LNCaP clone FGC (cell line): ENCODE measurements around the gene PDE4D.
"Not testable (repeated sequence)": the region's sequence is repeated elsewhere in the genome, so short reads cannot be mapped to it uniquely, and the experiment has no call there.

Experiments used
- DNase-seq: peaks from one replicate; pipeline ENCODE4 v3.0.0-alpha.2; 2011; ENCODE audit warnings: low read depth
- H3K4me3 ChIP-seq: 2 replicates; pipeline ENCODE4 v1.5.1; 2011; ENCODE audit warnings: mild to moderate bottlenecking, low read depth, low read length, control low read depth
- CTCF ChIP-seq: IDR thresholded peaks from 2 replicates; pipeline ENCODE4 v1.5.1; 2012; ENCODE audit warnings: mild to moderate bottlenecking; ENCODE audit not compliant: control insufficient read depth, insufficient read depth; ENCODE audit errors: extremely low read depth

Gene PDE4D

GRCh38 chr5:59575648-59576445, 317.7 kb downstream of the PDE4D start:
- no peak for DNase-seq

GRCh38 chr5:59573509-59573908, 320.0 kb downstream of the PDE4D start:
- DNase-seq, H3K4me3 ChIP-seq: not testable (repeated sequence)

More at GRCh38 chr5:59575648-59576445, 317.7 kb downstream of the PDE4D start:
- no peak overlapping the region for H3K4me3 ChIP-seq
- no peak for TF ChIP-seq CTCF

- TF ChIP-seq CTCF = no peak
- H3K4me3 ChIP-seq = no peak overlapping the region
- DNase-seq = no peak
Observed at GRCh38 chr5:59571067-59571466, 322.5 kb downstream of the PDE4D start.

GRCh38 chr5:59569608-59570334, 323.8 kb downstream of the PDE4D start:
- no peak overlapping the region for H3K4me3 ChIP-seq
- DNase-seq = no peak
- TF ChIP-seq CTCF = no peak

- no peak for TF ChIP-seq CTCF
- no peak overlapping the region for H3K4me3 ChIP-seq
- no peak for DNase-seq
Observed at GRCh38 chr5:59569158-59569557, 324.4 kb downstream of the PDE4D start.

GRCh38 chr5:59568161-59568560, 325.4 kb downstream of the PDE4D start:
- no peak overlapping the region for H3K4me3 ChIP-seq
- TF ChIP-seq CTCF = no peak
- DNase-seq = no peak

GRCh38 chr5:59565551-59565950, 328.0 kb downstream of the PDE4D start:
- no peak for TF ChIP-seq CTCF
- no peak for DNase-seq
- no peak overlapping the region for H3K4me3 ChIP-seq
